NCI-H2081 treated with DMSO at 0.1 percent for 48 hours (cell line): ENCODE results near the gene DDAH1.
A peak's percentile ranks its signal among the peaks of the same experiment; 100 is the strongest.

Experiments
- DNase-seq: peaks from one replicate; lab custom pipeline; 2025; lab: John Stamatoyannopoulos, UW

The DDAH1 gene

DNA sequence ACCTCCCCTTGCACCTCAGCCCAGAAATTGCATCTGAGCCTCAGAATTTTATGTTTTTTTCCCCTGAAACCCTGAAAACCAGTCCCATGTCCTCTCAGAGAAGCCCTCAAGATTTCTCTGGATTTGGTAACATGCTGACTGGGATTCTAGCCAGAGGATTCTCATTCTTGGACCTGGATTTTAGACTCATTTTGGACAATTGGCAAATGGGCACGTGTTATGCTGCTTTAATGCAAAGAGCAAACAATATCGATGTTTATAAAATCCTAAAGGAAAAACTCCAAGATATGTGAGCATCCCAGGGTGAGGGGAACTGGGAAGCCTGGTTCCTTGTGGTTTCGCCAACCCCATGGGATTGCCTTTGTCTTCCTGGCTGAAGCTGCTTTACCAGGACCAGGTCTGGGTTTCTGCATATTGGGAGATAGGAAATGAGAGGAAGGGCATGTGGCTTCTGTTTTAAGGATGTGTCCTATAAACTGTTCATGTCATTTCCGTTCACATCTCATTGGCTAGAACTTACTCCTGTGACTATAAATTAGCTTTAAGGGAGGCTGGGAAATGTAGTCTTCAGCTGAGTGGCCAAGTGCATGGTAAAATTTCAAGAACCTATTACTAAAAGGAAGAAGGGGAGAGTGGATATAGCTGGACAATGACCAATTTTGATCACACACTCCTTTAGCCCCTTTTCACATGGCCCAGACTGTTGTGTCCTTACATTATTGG is 161.4 kb downstream of the DDAH1 start:
- no peak for DNase-seq

DNA sequence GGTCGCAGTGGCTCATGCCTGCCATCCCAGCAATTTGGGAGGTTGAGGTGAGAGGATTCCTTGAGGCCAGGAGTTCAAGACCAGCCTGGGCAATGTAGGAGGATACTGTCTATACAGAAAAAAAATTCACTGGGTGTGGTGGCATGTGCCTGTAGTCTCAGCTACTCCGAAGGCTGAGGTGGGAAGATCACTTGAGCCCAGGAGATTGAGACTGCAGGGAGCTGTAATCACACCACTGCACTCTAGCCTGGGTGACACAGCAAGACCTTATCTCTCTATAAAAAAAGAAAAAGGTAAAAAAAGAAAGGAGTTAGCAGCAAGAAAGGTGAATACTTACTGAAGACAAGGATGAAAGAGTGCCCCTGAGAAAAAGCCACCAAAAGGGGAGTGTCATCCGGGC is 164.8 kb downstream of the DDAH1 start:
- DNase-seq: no peak

DNA sequence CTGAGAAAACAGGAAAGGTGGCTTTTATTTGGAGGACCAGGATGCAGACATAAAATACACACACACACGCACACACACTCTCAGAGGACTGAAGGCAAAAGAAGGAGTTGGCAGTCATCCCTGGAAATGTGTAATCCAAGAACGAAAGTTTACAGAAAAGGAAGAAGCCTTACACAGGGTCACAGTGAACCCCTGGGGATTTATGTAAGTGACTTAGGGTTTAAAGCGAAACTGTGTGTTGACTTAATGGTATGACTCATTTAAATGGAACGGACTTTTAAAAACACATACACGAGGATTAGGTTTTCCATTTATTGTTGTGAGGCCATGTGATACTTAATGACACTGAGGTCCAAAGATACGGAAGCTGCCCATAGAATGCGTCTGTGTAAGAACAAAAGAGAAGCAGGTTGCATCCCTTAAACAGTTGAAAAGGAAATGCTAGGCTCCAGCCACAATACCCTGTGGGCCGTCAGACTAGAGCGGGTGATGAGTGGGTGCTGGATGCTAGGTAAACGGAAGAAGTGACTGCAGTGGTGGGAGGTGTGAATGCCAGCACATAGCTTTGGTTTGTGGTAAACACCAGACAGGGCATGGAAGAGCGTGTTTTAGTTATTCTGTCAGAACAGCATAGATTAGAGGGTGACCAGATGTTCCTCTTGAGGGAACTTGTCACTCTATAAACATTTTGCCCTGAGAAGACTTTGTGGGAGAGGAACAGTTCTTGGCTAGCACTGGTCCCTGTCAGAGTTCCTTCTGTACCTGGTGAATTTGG is 166.9 kb downstream of the DDAH1 start:
- peak; percentile 57 for DNase-seq

DNA sequence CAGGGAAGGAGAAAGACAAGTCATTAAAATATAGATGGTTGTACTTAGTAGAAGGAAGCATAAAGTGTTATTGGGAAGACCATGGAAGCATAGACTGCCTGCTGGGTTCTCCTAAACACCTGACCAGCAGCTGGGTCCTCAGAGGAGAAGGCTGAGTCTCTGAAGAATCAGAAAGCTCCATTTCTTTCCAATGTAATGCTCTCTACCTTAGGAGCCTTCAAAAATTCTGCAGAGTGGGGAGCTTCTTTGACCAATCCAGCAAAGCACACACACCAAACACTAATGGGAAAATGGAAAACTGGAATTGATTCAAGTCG is 167.5 kb downstream of the DDAH1 start:
- DNase-seq: no peak

DNA sequence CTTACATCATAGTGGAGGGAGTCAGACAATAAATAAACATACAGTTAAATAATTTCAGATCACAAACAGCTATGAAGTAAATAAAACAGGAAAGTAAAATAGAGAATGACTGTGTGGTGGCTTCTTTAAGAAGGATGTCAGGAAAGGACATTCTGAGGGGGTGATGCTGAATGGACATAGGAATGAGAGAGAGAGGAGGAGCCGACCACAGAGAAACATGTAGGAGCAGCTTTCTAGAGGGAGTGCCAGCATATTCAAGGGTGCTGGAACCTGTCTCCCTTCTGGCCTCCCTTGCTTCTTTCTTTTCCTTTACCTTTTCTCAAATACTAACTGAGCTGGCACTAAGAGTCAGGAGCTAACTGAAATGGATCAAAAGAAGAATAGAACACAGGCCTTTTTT is 168.0 kb downstream of the DDAH1 start:
- no peak for DNase-seq

DNA sequence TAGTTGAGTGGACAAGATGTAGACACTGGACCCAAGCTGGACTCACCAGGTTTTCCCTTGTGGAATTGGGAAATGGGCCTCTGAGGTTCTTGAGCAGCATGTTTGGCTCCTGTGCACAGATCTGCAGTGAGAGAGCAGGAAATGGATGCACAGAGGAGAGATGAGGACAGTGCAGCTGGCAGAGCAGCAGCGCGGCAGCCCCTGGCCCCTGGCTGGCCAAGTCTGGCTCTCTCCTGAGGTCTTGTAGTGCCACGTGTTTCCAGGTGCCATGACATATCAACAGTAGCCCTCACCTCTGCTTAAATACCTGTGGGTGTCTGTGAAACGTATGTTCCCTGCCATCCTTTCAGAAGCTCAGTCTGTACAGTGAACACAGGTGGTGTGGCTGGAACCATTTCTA is 169.3 kb downstream of the DDAH1 start:
- no peak for DNase-seq

DNA sequence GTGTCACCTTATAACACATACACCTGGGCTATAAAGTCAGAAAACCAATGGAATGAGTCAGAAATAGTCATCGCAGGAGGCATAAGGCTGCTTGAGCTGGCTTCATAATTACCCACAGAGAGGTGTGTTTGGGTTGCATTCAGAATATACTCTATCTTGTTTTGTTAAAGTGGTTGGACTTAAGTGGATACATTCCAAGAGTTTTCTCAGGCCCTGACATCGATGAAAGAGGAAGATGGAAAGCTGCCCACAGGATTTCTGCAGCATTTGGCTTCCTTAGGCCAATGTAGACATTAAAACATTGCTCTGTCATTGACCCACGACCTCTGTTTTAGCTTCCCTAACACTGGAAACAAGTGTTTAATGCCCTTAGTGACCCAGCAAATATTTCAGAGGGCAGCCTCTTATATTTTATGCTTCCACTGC is 169.9 kb downstream of the DDAH1 start:
- no peak for DNase-seq

DNA sequence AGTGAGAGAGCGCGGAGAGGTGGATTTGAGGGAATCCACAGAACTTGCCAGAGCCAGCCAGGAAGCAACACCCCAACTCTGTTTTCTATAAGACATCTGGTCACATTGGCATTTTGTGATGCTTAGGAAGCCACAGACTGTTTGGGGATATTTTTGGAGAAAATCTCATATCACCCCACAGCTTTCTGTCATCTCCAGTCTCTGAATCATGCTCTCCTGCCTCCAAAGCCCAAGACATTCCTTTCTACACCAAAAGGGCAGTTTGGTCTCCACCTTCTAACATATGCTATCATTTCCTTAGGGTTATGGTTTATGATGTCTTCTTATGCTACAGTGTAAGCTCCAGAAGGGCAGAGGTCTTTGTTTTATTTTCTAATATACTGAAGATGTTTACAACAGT is 174.1 kb downstream of the DDAH1 start:
- no peak for DNase-seq

DNA sequence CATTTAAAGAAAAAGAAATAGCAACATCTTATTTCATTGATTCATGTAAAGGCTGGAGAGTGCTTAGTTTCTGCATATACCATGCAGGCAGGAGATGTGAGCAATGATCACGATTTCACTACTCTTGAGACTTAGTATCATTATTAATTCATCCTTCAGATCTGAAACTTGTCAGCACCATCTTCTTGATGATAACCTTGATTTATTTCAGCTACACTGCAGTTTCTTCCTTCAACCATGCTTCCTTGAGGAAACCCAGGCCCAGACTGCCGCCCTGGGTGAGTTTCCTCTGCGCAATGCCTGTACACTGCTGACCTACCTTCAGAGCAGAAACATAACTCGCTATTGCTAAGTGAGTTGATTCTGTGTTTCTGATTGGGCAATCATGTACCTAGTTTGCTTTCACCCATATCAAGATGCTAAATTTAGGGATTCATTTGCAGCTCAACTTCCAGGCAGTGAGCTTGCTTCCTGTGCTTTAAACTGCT is 175.1 kb downstream of the DDAH1 start:
- DNase-seq: no peak

DNA sequence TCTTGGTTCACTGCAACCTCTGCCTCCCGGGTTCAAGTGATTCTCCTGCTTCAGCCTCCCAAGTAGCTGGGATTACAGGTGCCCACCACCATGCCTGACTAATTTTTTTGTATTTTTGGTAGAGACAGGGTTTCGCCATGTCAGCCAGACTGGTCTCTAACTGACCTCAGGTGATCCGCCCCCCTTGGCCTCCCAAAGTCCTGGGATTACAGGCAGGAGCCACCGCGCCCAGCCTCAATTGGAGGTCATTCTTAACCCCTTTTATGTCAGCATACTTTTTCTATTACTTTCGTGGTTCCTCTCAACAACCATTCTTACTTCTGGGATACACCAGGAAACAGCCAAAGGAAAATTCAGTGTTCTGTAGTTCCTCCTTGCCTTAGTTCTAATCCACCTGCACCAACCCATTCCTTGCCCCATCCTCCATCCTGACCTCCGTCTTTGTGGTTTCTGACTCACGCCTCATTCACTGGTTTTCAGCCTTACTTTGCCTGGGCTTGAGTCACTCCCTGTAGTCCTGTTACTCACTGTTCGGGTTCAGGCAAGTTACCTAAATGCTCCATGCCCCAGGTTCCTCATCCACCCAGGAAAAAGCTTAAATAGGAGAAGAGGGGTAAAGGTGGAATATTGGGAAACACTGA is 175.6 kb downstream of the DDAH1 start:
- no peak for DNase-seq

DNA sequence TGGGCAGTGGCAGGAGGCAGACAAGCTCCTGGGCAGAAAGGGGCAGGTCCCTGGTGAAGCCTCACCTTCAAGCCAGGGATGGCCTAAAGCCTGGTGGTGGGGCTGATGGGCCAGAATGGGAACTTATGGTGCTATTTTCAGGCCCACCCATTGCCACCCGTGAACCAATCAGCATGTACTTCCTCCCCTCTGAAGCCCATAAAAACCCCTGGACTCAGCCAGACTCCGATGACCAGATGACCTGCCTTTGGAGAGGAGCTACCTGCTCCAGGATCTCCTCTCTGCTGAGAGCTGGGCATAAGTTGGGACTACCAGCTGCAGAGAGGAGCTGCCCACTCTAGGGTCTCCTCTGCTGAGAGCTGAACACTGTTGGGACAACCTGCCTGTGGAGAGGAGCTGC is 180.8 kb downstream of the DDAH1 start:
- no peak for DNase-seq

DNA sequence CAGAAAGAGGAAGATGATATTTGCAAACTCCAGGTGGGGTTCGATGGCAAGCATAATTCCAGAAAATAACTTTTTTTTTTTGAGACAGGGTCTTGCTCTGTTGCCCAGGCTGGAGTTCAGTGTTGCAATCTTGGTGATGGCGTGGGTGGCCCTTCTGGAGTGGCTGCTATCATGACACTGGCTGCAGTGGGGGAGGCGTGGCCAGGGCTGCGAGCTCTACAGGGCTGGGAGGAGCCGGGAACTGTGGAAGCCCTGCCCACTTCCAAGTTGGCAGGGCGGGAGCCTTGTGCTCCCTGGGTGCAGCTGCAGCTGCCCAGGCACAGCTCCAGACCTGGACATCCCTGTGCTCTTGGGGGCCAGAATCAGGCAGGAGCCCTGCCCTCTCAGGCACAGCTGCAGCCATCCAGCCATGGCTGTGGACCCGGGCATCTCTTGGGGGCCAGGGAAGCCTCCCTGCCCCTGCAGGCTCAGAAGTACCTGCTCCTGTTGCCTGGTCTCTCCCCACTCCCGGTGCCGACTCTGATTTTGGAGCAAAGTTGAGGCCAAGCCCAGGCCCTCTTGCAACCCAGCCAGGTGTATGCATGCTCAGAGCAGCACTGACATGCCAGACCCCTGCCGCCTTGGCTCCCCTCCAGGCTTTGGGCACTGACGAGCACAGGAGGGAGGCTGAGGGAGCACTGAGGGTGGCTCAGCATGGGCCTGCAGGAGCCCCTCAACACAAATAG is 181.3 kb downstream of the DDAH1 start:
- DNase-seq: no peak

DNA sequence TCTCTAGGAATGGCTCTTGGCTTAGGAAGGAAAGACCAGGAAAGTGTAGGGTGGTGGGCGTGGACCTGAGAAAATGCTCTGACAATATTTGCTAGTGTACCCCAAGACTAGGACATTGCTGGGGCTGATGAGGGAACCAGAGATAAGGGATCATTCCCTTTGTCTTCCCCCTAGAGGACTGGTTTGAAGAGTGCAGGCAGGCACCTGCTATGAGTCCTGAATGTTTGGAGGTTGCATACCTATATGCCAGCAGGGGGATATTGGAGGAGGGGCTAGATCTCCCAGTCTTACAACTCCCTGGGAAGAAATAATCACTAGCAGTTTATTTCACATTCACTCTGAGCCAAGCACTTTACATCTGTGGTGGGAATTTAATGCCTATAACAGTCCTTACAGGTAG is 182.5 kb downstream of the DDAH1 start:
- DNase-seq: no peak

DNA sequence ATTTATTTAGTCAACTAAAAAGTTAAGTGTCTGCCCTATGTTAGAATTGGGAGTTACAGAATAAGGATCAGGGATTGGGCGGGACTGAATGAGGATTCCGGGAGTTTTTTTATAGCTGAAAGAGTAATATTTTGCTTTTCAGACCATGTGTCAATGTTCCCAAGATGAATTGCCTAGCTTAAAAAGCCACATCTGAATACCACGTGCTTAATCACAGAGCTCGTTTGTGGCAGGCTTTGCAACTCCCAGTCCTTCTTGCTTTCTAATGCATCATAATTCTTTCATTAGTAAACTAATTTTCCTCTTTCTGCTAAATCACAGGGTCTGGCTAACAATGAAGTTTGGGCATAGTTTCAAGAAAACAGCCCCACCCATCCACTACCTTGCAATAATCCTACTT is 184.3 kb downstream of the DDAH1 start:
- DNase-seq: no peak

DNA sequence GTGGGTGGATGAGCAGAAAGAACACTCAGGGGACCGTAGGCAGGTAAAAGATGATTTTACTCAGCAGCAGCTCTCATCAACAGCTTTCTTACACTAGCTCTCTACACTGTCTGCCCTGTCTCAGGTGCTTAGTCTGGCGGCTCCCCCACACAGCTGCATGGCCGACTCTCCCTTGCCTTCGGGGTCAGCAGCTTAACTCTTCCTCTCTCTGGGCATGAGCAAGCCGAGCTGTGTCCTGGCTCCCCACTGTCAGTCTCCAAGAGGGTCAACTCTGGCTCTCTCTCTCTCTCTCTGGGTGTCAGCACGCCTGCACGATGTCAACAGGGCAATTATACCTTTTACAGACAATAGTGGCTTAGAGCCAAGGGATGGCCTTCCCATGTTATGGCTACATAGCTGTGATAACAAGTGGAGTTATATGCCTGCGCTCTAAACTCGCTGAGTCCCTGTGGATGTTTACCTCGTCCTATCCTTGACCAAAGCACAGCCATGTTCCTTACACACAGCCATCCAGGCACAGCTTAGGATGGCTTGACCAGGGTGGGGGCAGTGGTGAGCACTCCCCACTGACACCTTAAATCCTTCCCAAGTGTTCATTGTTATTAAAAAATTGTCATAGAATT is 185.4 kb downstream of the DDAH1 start:
- no peak for DNase-seq

DNA sequence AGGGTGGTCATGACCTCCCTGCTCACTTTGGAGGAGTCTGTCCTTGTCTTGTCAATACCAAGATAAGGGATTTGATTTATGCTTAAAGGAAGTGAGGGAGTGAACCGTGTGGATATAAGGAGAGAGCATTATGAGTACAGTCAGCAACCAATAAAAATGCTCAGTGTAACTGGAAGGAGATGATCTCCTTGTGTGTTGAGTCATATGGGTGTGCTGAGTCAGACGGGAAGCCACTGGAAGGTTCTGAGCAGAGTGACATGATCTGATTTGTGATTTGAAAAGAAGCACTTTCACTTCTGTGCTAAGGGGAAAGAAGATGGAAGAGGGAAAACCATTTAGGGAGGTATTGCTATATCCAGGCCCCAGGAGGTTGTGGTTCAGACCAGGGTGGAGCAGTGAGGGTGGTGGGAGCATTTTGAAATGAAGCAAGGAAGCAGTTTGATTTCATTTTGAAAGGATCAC is 186.1 kb downstream of the DDAH1 start:
- DNase-seq: no peak

DNA sequence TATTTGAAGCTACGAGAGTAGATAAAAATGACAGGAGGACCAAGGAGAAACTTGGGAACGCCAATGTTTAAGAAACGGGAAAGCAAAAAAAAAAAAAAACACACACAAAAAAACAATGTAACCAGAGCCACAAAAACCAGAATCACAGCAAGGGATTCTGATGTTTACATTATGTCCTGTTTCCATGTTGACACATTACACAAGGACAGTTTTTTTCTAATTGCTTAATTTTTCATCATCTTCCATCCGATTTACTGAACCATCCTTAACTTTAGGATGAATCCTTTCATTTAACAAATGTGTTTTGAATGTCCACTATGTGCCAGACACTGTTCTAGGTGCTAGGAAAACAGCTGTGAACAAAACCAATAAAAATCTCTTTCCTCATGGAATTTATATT is 187.2 kb downstream of the DDAH1 start:
- no peak for DNase-seq

DNA sequence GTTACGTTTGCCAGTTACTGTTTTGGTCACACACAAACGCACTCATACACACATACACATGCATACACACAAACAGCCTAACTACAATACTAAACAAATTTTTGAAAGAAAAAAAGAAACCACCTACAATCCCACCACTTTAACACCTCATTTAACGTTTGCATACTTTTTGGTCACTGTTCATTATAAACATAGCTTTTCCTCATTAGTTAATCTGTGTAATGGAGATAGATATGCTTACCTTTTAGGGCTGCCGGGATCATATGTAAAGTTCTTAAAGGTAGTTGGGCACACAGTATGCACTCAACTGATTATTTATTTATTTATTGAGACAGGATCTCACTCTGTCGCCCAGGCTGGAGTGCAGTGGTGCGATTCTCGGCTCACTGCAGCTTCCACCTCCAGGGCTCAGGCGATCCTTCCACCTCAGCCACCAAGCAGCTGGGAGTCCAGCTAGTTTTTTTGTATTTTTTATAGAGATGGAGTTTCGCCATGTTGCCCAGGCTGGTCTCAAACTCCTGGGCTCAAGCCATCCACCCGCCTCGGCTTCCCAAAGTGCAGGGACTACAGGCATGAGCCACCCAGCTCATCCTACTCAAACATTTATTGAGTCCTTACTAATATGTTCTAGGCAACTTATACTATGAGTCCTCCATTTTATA is 187.8 kb downstream of the DDAH1 start:
- DNase-seq: no peak

DNA sequence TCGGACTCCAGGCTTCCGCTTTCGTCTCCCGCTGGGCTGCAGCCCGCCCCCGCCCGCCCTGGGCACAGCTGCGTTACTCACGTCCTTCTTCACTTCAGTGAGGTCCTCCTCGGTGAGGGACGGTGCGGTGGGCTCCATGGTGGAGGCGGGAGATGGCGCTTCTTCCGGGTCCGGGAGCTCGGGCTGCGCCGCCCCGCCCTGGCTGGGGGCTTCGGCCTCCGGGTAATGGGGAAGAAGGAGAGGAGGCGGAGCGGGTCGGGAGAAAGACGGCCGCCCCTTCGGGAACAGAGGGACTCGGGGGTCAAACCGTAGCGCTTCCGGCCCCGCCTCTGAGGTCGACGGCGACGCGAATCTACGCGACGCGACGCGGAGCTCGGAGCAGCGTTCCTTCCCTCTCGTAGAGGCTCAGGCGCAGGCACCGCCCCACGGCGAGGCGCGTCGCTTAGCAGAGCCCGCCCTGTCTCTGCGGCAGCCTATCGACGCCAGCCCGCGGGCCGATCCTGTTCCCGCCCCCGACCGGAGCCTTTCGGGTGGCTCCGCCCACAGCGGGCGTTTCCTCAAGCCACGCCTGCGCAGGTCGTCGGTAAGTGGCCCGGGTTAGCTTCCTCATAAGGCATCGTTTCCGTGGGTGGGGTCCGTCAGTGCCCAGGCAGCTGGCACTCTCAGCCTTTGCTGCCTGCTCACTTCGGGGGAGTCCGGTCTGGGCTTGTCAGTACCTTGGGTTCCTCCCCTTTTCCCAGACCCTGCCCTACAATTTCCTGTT is 188.6 kb downstream of the DDAH1 start, which contains the start of gene BCL10:
Gene BCL10, minus strand, starts transcription at position 418 of the 763 bp plus-strand sequence. Its CDS starts 280 bp downstream, at position 138.
- DNase-seq: peak; percentile 80

DNA sequence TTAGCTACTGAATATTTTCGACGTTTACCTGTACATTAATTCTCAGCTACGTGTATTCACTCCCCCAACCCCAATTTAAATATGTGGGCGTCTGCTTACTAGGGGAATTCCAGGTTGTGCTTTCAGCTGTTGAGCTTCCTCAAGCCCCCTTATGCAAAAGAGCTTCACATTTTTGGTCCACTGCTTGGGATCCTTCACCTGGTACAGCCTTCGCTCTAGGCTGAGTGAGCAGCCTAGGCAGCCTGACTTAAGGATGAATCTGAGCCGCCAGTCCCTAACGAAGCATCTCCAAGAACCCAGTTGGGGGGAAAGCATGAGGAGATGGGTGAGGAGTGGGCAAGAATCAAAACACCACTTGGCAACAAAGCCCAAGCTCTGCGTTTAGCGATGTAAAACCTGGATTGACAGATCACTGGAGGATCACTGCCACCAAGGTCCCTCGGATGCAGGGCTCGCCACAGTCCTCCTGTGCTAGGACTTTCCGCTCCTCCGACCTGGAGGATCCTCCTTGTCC is 189.2 kb downstream of the DDAH1 start:
- DNase-seq: no peak
